ENCODE measurements around the gene ZMIZ1.

Gene ZMIZ1

DNA sequence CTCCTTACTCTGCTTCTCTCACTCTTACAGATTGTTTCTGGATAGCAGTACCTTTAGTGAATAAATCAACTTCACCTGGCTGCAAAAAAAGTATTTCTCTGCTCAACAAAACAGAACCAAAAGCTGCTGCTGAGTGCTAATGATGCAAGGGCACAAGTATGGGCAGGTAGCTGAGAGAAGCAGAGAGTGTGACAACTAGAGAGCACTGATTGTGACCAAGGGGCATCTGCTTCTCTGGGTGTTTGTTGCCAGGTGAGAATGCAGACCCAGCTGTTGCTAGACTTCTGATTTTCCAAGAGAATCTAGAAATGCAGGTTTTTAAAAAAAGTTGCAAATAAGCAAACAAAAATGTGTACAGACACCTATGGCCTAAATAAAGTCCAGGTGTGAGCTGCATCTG is 253.2 kb downstream of the ZMIZ1 start:
- no peak for DNase-seq (ENCODE audit: low read depth in 2 of 2)
- TF ChIP-seq, protein P1, sequence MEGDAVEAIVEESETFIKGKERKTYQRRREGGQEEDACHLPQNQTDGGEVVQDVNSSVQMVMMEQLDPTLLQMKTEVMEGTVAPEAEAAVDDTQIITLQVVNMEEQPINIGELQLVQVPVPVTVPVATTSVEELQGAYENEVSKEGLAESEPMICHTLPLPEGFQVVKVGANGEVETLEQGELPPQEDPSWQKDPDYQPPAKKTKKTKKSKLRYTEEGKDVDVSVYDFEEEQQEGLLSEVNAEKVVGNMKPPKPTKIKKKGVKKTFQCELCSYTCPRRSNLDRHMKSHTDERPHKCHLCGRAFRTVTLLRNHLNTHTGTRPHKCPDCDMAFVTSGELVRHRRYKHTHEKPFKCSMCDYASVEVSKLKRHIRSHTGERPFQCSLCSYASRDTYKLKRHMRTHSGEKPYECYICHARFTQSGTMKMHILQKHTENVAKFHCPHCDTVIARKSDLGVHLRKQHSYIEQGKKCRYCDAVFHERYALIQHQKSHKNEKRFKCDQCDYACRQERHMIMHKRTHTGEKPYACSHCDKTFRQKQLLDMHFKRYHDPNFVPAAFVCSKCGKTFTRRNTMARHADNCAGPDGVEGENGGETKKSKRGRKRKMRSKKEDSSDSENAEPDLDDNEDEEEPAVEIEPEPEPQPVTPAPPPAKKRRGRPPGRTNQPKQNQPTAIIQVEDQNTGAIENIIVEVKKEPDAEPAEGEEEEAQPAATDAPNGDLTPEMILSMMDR (IDR thresholded peaks at IDR 0.05; ENCODE audit: low read depth, low read length), result no peak
- H3K4me3 ChIP-seq (replicated peaks in 1 of 2; ENCODE audit: low read depth in 2 of 2, low read length in 2 of 2), result no peak overlapping the region

DNA sequence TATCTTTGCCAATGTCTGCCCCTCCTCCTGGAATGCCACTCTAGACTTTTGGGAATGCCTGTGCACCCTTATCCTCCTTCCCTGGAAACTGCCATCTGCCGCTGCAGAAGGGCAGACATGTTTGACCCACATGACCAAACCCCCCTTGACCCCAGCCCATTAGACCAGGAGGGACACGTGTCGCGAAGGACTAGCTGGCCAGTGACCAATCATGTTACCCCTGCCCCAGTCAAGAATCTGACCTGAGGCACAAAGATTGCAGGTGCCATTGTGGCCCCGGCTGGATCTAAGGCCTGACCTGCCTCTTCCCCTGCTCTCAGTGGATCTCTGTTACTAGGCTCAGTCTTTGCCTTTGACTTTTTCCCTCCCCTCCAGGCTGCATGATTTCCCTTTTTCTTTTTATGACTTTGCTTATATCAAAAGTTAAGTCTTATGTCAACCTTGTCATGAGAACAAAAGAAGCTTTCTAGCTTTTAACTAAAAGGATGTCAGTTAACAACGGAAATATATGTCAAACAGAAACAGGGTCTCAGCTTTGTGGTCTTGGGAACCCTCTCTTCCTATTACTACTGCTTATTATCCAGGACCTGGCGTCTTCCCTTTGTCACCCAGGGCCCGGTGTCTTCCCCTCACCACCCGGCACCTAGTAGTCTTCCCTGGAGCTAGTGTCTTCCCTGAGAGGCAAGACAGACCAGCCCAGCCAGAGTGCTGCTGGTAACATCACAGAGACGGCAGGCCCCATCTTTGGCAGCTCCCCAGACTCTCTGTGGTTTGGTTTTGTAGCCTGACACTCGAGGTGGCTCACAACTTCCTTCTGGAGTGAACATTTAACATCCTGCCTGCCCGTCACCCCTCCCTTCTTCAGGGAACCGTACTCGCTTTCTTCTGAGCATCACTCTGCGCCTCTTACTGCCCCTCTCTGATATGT is 254.1 kb downstream of the ZMIZ1 start:
- peak; percentile 76 to 83 for DNase-seq (ENCODE audit: low read depth in 2 of 2)
- H3K4me3 ChIP-seq (replicated peaks in 1 of 2; ENCODE audit: low read depth in 2 of 2, low read length in 2 of 2), result no peak overlapping the region
- TF ChIP-seq, protein P1 (IDR thresholded peaks at IDR 0.05; ENCODE audit: low read depth, low read length), result no peak

DNA sequence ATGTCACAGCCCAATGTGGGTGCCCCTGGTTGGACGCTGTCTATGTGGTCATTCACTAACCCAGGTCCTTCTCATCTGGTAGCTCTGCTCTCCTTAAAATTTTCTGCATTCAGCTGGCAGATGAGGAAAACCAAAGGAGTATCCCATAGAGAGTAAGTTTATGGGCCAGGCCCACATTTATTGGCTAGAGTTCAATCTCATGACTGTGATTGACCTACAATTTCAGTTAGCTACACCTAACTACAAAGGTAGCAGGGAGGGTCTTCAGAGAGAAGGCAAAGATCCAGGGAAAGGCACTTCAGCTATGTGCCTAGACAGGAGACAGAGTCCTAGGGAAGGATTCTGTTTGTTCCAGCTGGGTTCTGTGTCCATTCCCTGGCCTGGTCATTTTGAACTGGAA is 254.8 kb downstream of the ZMIZ1 start:
- TF ChIP-seq, protein P1 (IDR thresholded peaks at IDR 0.05; ENCODE audit: low read depth, low read length), result no peak
- DNase-seq (ENCODE audit: low read depth in 2 of 2), result no peak
- H3K4me3 ChIP-seq (replicated peaks in 1 of 2; ENCODE audit: low read depth in 2 of 2, low read length in 2 of 2), result no peak overlapping the region

DNA sequence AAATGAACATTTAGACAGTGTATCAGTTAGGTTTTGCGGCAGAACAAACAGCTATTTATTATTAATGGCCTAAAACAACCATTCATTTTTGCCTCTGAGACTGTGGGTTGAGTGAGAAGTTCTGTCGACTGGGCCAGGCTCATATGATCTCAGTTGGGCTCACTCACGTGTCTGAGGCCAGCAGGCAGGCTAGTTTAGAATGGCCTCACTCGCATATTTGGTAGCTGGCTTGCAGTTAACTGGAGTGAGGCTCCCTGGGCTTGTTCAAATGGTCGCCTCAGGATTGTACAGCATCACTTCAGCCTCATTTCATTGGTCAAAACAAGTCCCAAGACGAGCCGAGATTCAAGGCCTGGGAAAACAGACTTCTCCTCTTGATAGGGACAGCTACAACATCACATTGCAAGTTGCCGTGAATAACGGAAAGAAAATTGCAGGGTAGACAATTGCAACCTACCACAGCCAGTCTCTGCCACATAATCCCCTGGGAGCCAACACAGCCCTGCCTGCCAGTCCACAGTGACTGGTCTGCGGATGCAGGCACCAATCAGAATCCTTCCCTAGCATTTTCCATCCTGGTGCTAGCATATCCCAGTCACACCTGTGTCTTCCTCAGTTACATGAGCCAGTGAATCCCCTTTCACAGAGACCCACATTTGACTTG is 255.4 kb downstream of the ZMIZ1 start:
- DNase-seq (ENCODE audit: low read depth in 2 of 2), result no peak
- TF ChIP-seq, protein P1 (IDR thresholded peaks at IDR 0.05; ENCODE audit: low read depth, low read length), result no peak
- H3K4me3 ChIP-seq (replicated peaks in 1 of 2; ENCODE audit: low read depth in 2 of 2, low read length in 2 of 2), result no peak overlapping the region

DNA sequence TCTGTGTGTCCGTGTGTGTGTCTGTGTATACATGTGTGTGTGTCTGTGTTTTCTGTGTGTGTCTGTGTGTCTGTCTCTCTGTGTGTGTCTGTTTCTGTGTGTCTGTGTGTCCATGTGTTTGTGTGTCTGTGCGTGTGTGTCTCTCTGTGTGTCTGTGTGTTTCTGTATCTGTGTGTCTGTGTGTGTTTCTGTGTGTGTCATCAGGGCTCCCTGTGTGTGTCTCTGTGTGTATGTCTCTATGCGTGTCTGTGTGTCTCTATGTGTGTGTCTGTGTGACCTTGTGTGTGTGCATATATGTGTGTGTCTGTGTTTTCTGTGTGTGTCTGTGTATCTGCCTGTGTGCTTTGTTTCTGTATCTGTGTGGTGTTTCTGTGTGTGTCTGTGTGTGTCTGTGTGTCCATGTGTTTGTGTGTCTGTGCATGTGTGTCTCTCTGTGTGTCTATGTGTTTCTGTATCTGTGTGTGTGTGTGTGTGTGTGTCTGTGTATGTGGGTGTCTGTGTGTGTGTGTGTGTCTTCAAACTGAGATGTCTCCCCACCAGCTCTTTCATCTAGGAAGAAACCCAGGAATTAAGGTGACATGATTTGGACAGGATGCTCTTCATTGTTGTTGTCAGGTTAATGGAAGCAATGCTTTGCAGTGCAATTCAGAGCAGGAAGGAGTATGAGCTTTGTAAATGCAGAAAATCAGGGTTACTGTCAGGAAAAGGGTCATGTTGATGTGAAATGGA is 257.8 kb downstream of the ZMIZ1 start:
- no peak for DNase-seq (ENCODE audit: low read depth in 2 of 2)

DNA sequence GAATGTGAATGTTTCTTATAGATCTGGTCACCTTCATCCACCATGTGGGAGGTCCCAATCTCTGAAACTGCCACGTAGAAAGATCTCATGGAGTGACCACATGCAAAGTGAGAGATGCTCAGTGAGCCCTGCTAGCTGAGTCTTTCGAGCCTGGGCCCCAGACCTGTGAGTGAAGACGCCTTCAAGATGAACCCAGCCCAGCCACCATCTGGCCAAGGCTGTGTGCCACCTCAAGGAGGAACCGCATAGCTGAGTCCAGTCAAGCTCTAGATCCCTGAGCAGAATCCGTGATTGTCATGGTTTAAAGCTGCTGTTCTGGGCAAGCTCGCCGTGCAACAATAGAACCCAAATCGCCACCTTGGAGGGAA is 258.3 kb downstream of the ZMIZ1 start:
- TF ChIP-seq, protein P1 (IDR thresholded peaks at IDR 0.05; ENCODE audit: low read depth, low read length), result no peak
- no peak for DNase-seq (ENCODE audit: low read depth in 2 of 2)
- H3K4me3 ChIP-seq (replicated peaks in 1 of 2; ENCODE audit: low read depth in 2 of 2, low read length in 2 of 2), result no peak overlapping the region

More for the DNA sequence above, 257.8 kb downstream of the ZMIZ1 start:
- TF ChIP-seq, protein P1 (IDR thresholded peaks at IDR 0.05; ENCODE audit: low read depth, low read length), result no peak
- H3K4me3 ChIP-seq (replicated peaks in 1 of 2; ENCODE audit: low read depth in 2 of 2, low read length in 2 of 2), result no peak overlapping the region

Data from cardiac fibroblast (primary cell).